PC-9 (cell line): Measurements from ENCODE around the gene CGRRF1.

Experiments
- EZH2 ChIP-seq: fragments of 200-600 bp; sonication (generic); IDR thresholded peaks from 2 replicates; pipeline ENCODE4 v1.8.0; 2017; ENCODE audit warnings: antibody characterized with exemption, low read depth
- TF ChIP-seq, protein P1 (sequence below): fragments of 200-600 bp; sonication (generic); conservative IDR thresholded peaks from 2 replicates; pipeline ENCODE4 v1.6.1; 2017; ENCODE audit warnings: mixed run types, antibody characterized with exemption, mild to moderate bottlenecking, moderate library complexity

DNA sequence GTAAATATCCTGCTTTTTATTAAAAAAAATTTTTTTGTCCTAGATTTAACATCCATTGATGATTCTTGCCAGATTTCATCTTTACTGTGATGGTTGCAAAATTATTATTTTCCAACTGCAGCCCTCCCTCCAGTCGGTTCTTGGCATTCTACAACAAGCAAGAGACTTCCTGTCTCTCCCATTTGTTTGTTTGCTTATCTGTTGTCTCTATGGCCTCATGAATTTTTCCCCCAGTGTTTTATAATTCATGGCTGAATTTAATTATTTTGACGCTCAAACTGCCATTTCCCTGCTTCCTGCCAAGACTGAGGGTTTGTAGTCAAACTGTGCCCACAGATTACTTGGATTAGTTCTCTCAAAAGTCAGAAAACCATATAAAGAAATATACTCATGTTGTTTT, 25.9 kb downstream of the CGRRF1 start:
- TF ChIP-seq, protein P1, sequence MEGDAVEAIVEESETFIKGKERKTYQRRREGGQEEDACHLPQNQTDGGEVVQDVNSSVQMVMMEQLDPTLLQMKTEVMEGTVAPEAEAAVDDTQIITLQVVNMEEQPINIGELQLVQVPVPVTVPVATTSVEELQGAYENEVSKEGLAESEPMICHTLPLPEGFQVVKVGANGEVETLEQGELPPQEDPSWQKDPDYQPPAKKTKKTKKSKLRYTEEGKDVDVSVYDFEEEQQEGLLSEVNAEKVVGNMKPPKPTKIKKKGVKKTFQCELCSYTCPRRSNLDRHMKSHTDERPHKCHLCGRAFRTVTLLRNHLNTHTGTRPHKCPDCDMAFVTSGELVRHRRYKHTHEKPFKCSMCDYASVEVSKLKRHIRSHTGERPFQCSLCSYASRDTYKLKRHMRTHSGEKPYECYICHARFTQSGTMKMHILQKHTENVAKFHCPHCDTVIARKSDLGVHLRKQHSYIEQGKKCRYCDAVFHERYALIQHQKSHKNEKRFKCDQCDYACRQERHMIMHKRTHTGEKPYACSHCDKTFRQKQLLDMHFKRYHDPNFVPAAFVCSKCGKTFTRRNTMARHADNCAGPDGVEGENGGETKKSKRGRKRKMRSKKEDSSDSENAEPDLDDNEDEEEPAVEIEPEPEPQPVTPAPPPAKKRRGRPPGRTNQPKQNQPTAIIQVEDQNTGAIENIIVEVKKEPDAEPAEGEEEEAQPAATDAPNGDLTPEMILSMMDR = no peak
- TF ChIP-seq EZH2 = no peak
